GM12872 (cell line): ENCODE data around the gene NPTX1.

Experiments used
- CTCF ChIP-seq: IDR thresholded peaks from 3 replicates; pipeline ENCODE4 v1.5.1; 2011; ENCODE audit warnings: low read depth, mild to moderate bottlenecking, low read length, moderate library complexity; ENCODE audit not compliant: insufficient read depth

NPTX1 gene

GRCh38 chr17:80433916-80434666, 42.3 kb downstream of the NPTX1 start:
- TF ChIP-seq CTCF = no peak

DNA sequence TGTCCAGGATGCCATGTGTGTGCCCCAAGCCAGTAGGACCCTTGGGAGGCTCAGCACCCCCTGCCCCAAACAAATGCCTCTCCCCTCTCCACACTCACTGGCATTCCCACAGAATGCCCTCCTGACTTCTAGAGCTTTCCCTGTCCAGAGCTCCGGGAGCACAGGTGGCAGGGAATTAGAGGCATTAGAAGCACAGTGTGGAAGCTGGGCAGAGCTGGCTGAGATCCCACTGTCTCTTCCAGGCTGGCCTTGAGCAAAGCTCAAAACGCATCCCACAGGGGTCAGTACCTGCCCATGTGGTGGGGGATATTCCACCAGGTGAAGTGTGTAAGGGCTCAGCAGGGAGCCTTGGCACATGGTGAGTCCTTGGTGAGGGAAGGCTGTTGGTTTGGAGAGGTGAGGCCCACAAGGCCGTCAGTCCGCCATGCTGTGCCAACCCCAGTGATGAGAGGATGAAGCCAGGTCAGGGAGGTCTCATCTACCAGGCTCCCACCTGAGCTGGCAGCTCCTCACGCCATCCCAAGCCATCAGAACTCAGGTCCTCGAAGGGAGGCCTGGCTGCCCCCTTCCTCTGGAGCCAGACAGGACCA, 43.4 kb downstream of the NPTX1 start:
- TF ChIP-seq CTCF = no peak

- no peak for TF ChIP-seq CTCF
Measured at GRCh38 chr17:80432350-80432955, 44.0 kb downstream of the NPTX1 start.

- no peak for TF ChIP-seq CTCF
Measured at GRCh38 chr17:80431246-80432195, 44.9 kb downstream of the NPTX1 start.

DNA sequence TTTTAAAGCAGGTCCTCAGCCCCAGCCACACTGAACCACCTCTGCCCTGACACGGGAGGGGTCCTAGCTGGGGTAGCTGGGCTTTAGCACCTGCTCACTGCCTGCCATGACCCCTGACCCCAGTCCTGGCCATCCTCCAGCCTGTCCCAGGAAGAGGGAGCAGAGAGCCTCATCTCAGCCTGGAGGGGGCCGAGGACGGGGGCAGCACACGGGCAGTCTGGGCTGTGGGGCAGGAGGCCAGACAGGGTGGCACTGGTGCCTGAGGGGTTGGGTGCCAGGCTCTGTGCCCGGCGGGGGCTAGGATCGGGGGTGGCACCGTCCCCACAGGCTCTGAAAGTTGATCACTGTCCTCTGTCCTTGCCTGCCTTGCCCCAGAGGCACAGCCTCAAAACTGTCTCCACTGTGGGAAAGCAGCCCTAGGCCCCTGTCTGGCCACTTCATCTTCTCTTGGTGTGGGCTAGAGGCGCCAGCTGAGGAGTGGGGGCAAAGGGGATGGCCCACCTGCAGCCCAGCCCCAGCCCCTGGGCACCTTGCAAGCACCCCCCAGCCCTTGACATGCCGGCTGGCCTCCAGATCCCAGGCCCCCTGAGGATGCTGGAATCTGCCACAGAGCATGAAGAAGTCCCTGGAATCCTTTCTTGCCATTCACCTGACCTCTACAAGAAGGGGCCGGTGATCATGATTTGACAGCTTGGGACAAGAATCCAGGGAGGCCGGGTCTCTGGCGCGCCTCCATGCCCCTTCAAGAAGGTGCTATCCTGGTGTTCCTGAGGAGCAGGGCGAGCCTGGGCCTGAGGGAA, 45.8 kb downstream of the NPTX1 start:
- no peak for TF ChIP-seq CTCF

- TF ChIP-seq CTCF = no peak
Measured at GRCh38 chr17:80429356-80430275, 46.8 kb downstream of the NPTX1 start.
